ENCODE results near the gene NXPH1. TPM values are rescaled to one million over a fixed set of nuclear protein-coding genes. Genes with fewer than 3 reads are reported as not detected.
A peak's percentile ranks its signal among the peaks of the same experiment; 100 is the strongest.

NXPH1 gene
- total and polyA plus RNA-seq, 9 of the 15 experiments (the other 6 are each of a cell fraction or from before 2014, with no cell fraction given) = 0.16 TPM; not detected in 8

- H3K9me1 ChIP-seq (ENCODE audit: control insufficient read depth, insufficient read depth, low read length) = no peaks in the 10 kb centered on the region
- ATAC-seq (no peak), FAIRE-seq (no peak), DNase-seq (ENCODE audit: extremely low read depth in 1 of 4, low spot score in 3 of 4) (no peak)
- no peaks in the 10 kb centered on the region for H4K20me1 ChIP-seq (replicated peaks; ENCODE audit: control insufficient read depth, insufficient read depth, low read length)
- no peaks in the 10 kb centered on the region for H3K27me3 ChIP-seq (ENCODE audit: control insufficient read depth in 2 of 2, insufficient read depth in 2 of 2, low read length in 2 of 2)
- in situ Hi-C loops (cut with MboI) = no loop called here
- TF ChIP-seq ZNF780A (CRISPR knock-in tag; IDR thresholded peaks at IDR 0.05) (no peak), CBFA2T3 (IDR thresholded peaks at IDR 0.05) (no peak), ARID1B (IDR thresholded peaks at IDR 0.05) (no peak), ZNF316 (IDR thresholded peaks at IDR 0.05) (0 out of 2 replicates have a peak, but pooled peaks have one; percentile 10)
- 0% methylated on average over 2 of the region's 2 CpGs for WGBS (ENCODE audit: insufficient coverage, low coverage, missing lambda C conversion rate)
- no peak overlapping the region for H3K4me3 ChIP-seq
- BruUV-seq (replicated peaks) = no TSS peak
- H3K79me2 ChIP-seq (ENCODE audit: control insufficient read depth, insufficient read depth, low read length) = no peaks in the 10 kb centered on the region
- POLR2A ChIA-PET = interaction anchor here (0.6 kb wide), 1 partner anchor 46 kb away, joined by 4 read pairs; no protein-coding TSS in a partner anchor
- no peak overlapping the region for H3K9ac ChIP-seq (ENCODE audit: insufficient read depth in 1 of 2, low read depth in 2 of 2, low read length in 2 of 2)
- no peak overlapping the region for H3K4me2 ChIP-seq (ENCODE audit: insufficient read depth, low read length)
- H3K9me3 ChIP-seq (replicated peaks; ENCODE audit: control insufficient read depth, insufficient read depth, low read depth, low read length) = no peaks in the 10 kb centered on the region
- no peaks in the 10 kb centered on the region for H3K36me3 ChIP-seq (ENCODE audit: control insufficient read depth, insufficient read depth, low read length)
- intact Hi-C loops (cut with micrococcal nuclease) = no loop called here
- no peaks in the 10 kb centered on the region for H3K4me1 ChIP-seq (replicated peaks in 1 of 2; ENCODE audit: control insufficient read depth in 2 of 2, insufficient read depth in 2 of 2, low read length in 2 of 2)
- H3K27ac ChIP-seq (ENCODE audit: extremely low read depth, low read depth, low read length) = no peak overlapping the region
- H2AFZ ChIP-seq (ENCODE audit: low read depth, low read length) = no peak overlapping the region
- CTCF ChIA-PET (ENCODE audit: low intra/inter-chr PET ratio) = no interaction called here
These were observed 28.9 kb downstream of the NXPH1 start for GRCh38 chr7:8462309-8462708.

- ATAC-seq (no peak), FAIRE-seq (no peak), DNase-seq (ENCODE audit: extremely low read depth in 1 of 4, low spot score in 3 of 4) (no peak)
- intact Hi-C loops (cut with micrococcal nuclease) = no loop called here
- no TSS peak for BruUV-seq (replicated peaks)
- H3K27ac ChIP-seq (ENCODE audit: extremely low read depth, low read depth, low read length) = no peak overlapping the region
- no peaks in the 10 kb centered on the region for H3K27me3 ChIP-seq (ENCODE audit: control insufficient read depth in 2 of 2, insufficient read depth in 2 of 2, low read length in 2 of 2)
- no peaks in the 10 kb centered on the region for H3K4me1 ChIP-seq (replicated peaks in 1 of 2; ENCODE audit: control insufficient read depth in 2 of 2, insufficient read depth in 2 of 2, low read length in 2 of 2)
- H4K20me1 ChIP-seq (replicated peaks; ENCODE audit: control insufficient read depth, insufficient read depth, low read length) = no peaks in the 10 kb centered on the region
- H3K9me3 ChIP-seq (replicated peaks; ENCODE audit: control insufficient read depth, insufficient read depth, low read depth, low read length) = no peaks in the 10 kb centered on the region
- no peaks in the 10 kb centered on the region for H3K79me2 ChIP-seq (ENCODE audit: control insufficient read depth, insufficient read depth, low read length)
- H2AFZ ChIP-seq (ENCODE audit: low read depth, low read length) = no peak overlapping the region
- ChIA-PET CTCF (ENCODE audit: low intra/inter-chr PET ratio) (no interaction called here), POLR2A (no interaction called here)
- WGBS (ENCODE audit: insufficient coverage, low coverage, missing lambda C conversion rate) = 3% methylated on average over 4 of the region's 4 CpGs
- no peak overlapping the region for H3K4me3 ChIP-seq
- H3K9ac ChIP-seq (ENCODE audit: insufficient read depth in 1 of 2, low read depth in 2 of 2, low read length in 2 of 2) = no peak overlapping the region
- no peak overlapping the region for H3K4me2 ChIP-seq (ENCODE audit: insufficient read depth, low read length)
- H3K36me3 ChIP-seq (ENCODE audit: control insufficient read depth, insufficient read depth, low read length) = no peaks in the 10 kb centered on the region
- no peaks in the 10 kb centered on the region for H3K9me1 ChIP-seq (ENCODE audit: control insufficient read depth, insufficient read depth, low read length)
- in situ Hi-C loops (cut with MboI) = no loop called here
- TF ChIP-seq ELK3 (CRISPR knock-in tag; IDR thresholded peaks at IDR 0.05) (no peak), ZNF407 (IDR thresholded peaks at IDR 0.05; ENCODE audit: low read depth) (no peak), ZFP36 (IDR thresholded peaks at IDR 0.05; ENCODE audit: low read depth, low read length, partially characterized antibody) (no peak), MBD2 (IDR thresholded peaks at IDR 0.05; ENCODE audit: borderline replicate concordance, low read depth) (no peak), CBX3 (IDR thresholded peaks at IDR 0.05; ENCODE audit: borderline replicate concordance in 1 of 2, low read length in 2 of 2) (no peak)
These were observed 31.9 kb downstream of the NXPH1 start for GRCh38 chr7:8465338-8465737.
